ENCODE results near the gene NDST1.
"Not testable (repeated sequence)": the region's sequence is repeated elsewhere in the genome, so short reads cannot be mapped to it uniquely, and the experiment has no call there.

NDST1 gene

GRCh38 chr5:150508828-150509227 lies 897 bp downstream of the NDST1 start:
- DNase-seq, result no peak

- no peak for DNase-seq
These were observed 2.1 kb downstream of the NDST1 start for GRCh38 chr5:150509992-150510391.

GRCh38 chr5:150510460-150511263 lies 2.7 kb downstream of the NDST1 start:
- DNase-seq, result no peak

- DNase-seq, result no peak
These were observed 3.8 kb downstream of the NDST1 start for GRCh38 chr5:150511578-150512367.

- DNase-seq, result no peak
These were observed 4.4 kb downstream of the NDST1 start for GRCh38 chr5:150512368-150512747.

GRCh38 chr5:150513375-150514309 lies 5.7 kb downstream of the NDST1 start:
- no peak for DNase-seq

GRCh38 chr5:150514708-150515211 lies 6.8 kb downstream of the NDST1 start:
- DNase-seq, result no peak

- no peak for DNase-seq
These were observed 7.5 kb downstream of the NDST1 start for GRCh38 chr5:150515446-150515845.

GRCh38 chr5:150516011-150516410 lies 8.1 kb downstream of the NDST1 start:
- DNase-seq, result no peak

GRCh38 chr5:150517272-150518152 lies 9.6 kb downstream of the NDST1 start:
- DNase-seq, result peak; percentile 53

GRCh38 chr5:150518712-150519559 lies 11.0 kb downstream of the NDST1 start:
- DNase-seq, result not testable (repeated sequence)

- no peak for DNase-seq
These were observed 11.6 kb downstream of the NDST1 start for GRCh38 chr5:150519560-150519945.

GRCh38 chr5:150519978-150520377 lies 12.0 kb downstream of the NDST1 start:
- DNase-seq, result no peak

- DNase-seq, result no peak
These were observed 13.0 kb downstream of the NDST1 start for GRCh38 chr5:150520747-150521521.

- DNase-seq, result no peak
These were observed 13.5 kb downstream of the NDST1 start for GRCh38 chr5:150521522-150521817.

- DNase-seq, result no peak
These were observed 14.1 kb downstream of the NDST1 start for GRCh38 chr5:150521939-150522503.

- peak; percentile 66 for DNase-seq
These were observed 14.8 kb downstream of the NDST1 start for GRCh38 chr5:150522504-150523414.

GRCh38 chr5:150523472-150524350 lies 15.8 kb downstream of the NDST1 start:
- DNase-seq, result peak; percentile 39
